ENCODE measurements around the gene SRRD. TPM values are rescaled to one million over a fixed set of nuclear protein-coding genes. Genes with fewer than 3 reads are reported as not detected.

The SRRD gene
- total and polyA plus RNA-seq, 2 of the 13 experiments (the other 11 are each of a cell fraction or from before 2014, with no cell fraction given) = 22.8 to 36.6 TPM

DNA sequence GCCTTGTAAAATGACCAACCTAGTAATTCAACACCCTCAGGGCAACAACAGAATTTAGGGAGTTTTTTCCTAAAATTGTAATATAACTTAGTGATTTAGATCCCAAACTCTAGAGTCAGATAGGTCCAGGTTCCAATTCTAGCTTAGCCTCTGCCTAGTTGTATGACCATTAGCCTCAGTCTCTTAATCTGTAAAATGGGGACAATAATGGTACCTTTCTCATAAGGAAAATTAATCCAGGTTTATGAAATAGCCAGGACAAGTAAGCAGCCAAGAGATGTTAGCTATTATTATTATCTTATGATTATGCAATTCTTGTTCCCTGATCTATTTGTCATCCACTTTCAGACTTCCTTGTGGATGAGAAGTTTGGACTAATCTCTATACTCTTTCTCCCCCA, 24.5 kb downstream of the SRRD start:
- in situ Hi-C loops (cut with HindIII; ENCODE audit: extremely low pct_ligation_motif_present, low pct_unique_long_range_greater_than_20kb) (no loop called here), intact Hi-C loops (cut with micrococcal nuclease; ENCODE audit: unreplicated experiment) (no loop called here)
- TF ChIP-seq DMAP1 (CRISPR knock-in tag; IDR thresholded peaks at IDR 0.05) (no peak), ZNF629 (CRISPR knock-in tag; conservative IDR thresholded peaks at IDR 0.05) (peak; percentile 63)
- DNase-seq (ENCODE audit: low spot score) = no peak
- Histone ChIP-seq H2AFZ (ENCODE audit: low read length) (no peak overlapping the region), H3K4me1 (ENCODE audit: insufficient read depth, low read length) (peaks cover 9% of the 10 kb centered on the region), H3K9me3 (ENCODE audit: low read length) (no peaks in the 10 kb centered on the region), H3K4me2 (ENCODE audit: low read depth, low read length) (no peak overlapping the region), H3K27ac (ENCODE audit: extremely low read length, insufficient read depth, low read length) (no peak overlapping the region), H4K20me1 (ENCODE audit: insufficient read depth, low read length) (no peaks in the 10 kb centered on the region), H3K9ac (ENCODE audit: insufficient read depth, low read depth, low read length) (no peak overlapping the region), H3K36me3 (replicated peaks in 1 of 2; ENCODE audit: control insufficient read depth in 1 of 2, insufficient read depth in 2 of 2, low read length in 2 of 2) (peaks cover 22 to 50% of the 10 kb centered on the region in 2 experiments), H3K79me2 (ENCODE audit: insufficient read depth, low read length) (peaks cover 17% of the 10 kb centered on the region), H3K27me3 (ENCODE audit: control insufficient read depth in 1 of 2, insufficient read depth in 2 of 2, low read length in 2 of 2) (no peaks in the 10 kb centered on the region; a peak in 1 of 5 replicates), H3K4me3 (replicated peaks in 1 of 3; ENCODE audit: insufficient read depth in 1 of 3, low read depth in 2 of 3, low read length in 3 of 3) (no peak overlapping the region)
- ChIA-PET CTCF (ENCODE audit: low intra/inter-chr PET ratio, low total read pairs) (no interaction called here), POLR2A (interaction anchor here (0.8 to 2.1 kb wide), 2 partner anchors 11 to 24 kb away, joined by 3 to 5 read pairs; partner anchors contain the start of genes HPS4 and SRRD)
- BruUV-seq (replicated peaks) = no TSS peak
- FAIRE-seq = no peak
- ATAC-seq = no peak

DNA sequence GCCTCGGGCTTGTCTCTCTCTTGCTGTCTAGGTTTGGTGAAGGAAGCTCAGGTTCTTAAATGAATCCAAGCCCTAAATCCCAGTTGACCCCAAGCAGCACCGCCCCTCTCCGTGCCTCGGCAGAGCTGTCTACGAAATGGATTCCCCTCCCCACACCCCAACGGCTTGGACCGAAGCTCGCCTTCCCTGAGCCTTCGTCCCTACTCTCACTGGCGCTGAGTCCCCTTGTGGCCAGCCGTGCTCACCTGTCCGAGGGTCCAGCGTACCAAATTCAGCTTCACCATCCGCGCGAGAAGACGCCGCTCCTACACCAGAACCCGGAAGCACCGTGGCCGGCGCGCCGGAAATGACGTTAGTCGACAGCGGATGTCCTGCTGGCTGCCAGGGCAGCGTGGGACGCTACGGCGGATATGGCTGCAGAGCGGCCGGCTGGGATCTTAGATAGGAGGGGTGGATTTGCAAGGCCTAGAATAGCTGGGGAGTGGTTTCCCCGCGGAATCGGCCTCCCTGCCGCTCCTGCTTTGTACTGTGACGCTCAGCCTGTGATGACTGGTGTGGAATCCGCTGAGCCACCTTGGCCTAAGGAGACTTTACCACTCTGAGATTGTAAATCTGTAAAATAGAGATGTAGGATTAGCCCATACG, 28.6 kb downstream of the SRRD start, which contains the start of gene TFIP11:
Gene TFIP11, minus strand, starts transcription at position 325 of the 645 bp plus-strand sequence. CDS start 2,201 bp downstream, outside the sequence.
- Histone ChIP-seq H4K20me1 (ENCODE audit: insufficient read depth, low read length) (no peaks in the 10 kb centered on the region), H3K27ac (ENCODE audit: extremely low read length, insufficient read depth, low read length) (peak within 1 kb of the TSS; percentile 73), H3K27me3 (ENCODE audit: control insufficient read depth in 1 of 2, insufficient read depth in 2 of 2, low read length in 2 of 2) (no peaks in the 10 kb centered on the region; a peak in 1 of 5 replicates), H2AFZ (ENCODE audit: low read length) (peak within 1 kb of the TSS; percentile 61), H3K9ac (ENCODE audit: insufficient read depth, low read depth, low read length) (peak within 1 kb of the TSS; percentile 92), H3K9me3 (ENCODE audit: low read length) (no peaks in the 10 kb centered on the region), H3K4me2 (ENCODE audit: low read depth, low read length) (peak within 1 kb of the TSS; percentile 95), H3K79me2 (ENCODE audit: insufficient read depth, low read length) (peaks cover 18% of the 10 kb centered on the region), H3K4me3 (replicated peaks in 1 of 3; ENCODE audit: insufficient read depth in 1 of 3, low read depth in 2 of 3, low read length in 3 of 3) (peak within 1 kb of the TSS; percentile 85 to 99 (median 92)), H3K36me3 (replicated peaks in 1 of 2; ENCODE audit: control insufficient read depth in 1 of 2, insufficient read depth in 2 of 2, low read length in 2 of 2) (peaks cover 8 to 19% of the 10 kb centered on the region in 2 experiments; a peak in 4 of 5 replicates), H3K4me1 (ENCODE audit: insufficient read depth, low read length) (peaks cover 21% of the 10 kb centered on the region)
- FAIRE-seq = peak; percentile 81
- WGBS (ENCODE audit: low lambda C conversion rate) = under 1% methylated on average over 25 of the region's 40 CpGs
- BruUV-seq (replicated peaks) = no TSS peak
- ChIA-PET CTCF (ENCODE audit: low intra/inter-chr PET ratio, low total read pairs) (no interaction called here), POLR2A (interaction anchor here (0.9 to 2.0 kb wide), 7 partner anchors 9 to 65 kb away, joined by 3 to 27 read pairs (median 5); partner anchors contain the start of genes HPS4 and SRRD)
- intact Hi-C loops (cut with micrococcal nuclease; ENCODE audit: unreplicated experiment) = loop anchor here (5.0 kb wide), 2 partner anchors 35 to 80 kb away; partner anchors contain the start of gene TPST2
- in situ Hi-C loops (cut with HindIII; ENCODE audit: extremely low pct_ligation_motif_present, low pct_unique_long_range_greater_than_20kb) = no loop called here
- DNase-seq (ENCODE audit: low spot score) = peak; percentile 94
- ATAC-seq = peak; percentile 99
- TF ChIP-seq MZF1 (CRISPR knock-in tag; IDR thresholded peaks at IDR 0.05; ENCODE audit: borderline replicate concordance) (0 out of 2 replicates have a peak, but pooled peaks have one; percentile 65), ZNF280D (CRISPR knock-in tag; IDR thresholded peaks at IDR 0.05) (peak; percentile 93), ATAD3A (CRISPR knock-in tag; IDR thresholded peaks at IDR 0.05) (no peak), POLR2G (IDR thresholded peaks at IDR 0.05; ENCODE audit: low read depth, low read length) (peak; percentile 90), NCOR1 (IDR thresholded peaks at IDR 0.05; ENCODE audit: borderline replicate concordance, low read length) (no peak), ZNF367 (CRISPR knock-in tag; IDR thresholded peaks at IDR 0.05; ENCODE audit: borderline replicate concordance) (no peak), ZNF256 (CRISPR knock-in tag; conservative IDR thresholded peaks at IDR 0.05) (no peak), SRSF1 (optimal IDR thresholded peaks at IDR 0.05; ENCODE audit: low read depth, low read length) (peak; percentile 95), DR1 (CRISPR knock-in tag; IDR thresholded peaks at IDR 0.05) (peak; percentile 95), TGIF2 (CRISPR knock-in tag; IDR thresholded peaks at IDR 0.05) (peak; percentile 50; the same call in 1 of the 2 replicates)
- TF ChIP-seq, protein P1, sequence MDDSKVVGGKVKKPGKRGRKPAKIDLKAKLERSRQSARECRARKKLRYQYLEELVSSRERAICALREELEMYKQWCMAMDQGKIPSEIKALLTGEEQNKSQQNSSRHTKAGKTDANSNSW (CRISPR knock-in tag; IDR thresholded peaks at IDR 0.05; ENCODE audit: borderline replicate concordance) = peak; percentile 47; the same call in 1 of the 2 replicates
